Measurements from ENCODE around the gene NUB1.

- no peak for TF ChIP-seq CTCF (IDR thresholded peaks at IDR 0.05; ENCODE audit: low read depth, low read length, poor library complexity, severe bottlenecking)
- no peak for TF ChIP-seq EZH2phosphoT487 (IDR thresholded peaks at IDR 0.05; ENCODE audit: borderline replicate concordance, low read length)
Measured at GRCh38 chr7:151425670-151426440, 84.2 kb downstream of the NUB1 start.
